GM12873 (cell line): ENCODE data around the gene ADRA2B.

Experiments used
- CTCF ChIP-seq: IDR thresholded peaks from 2 replicates; pipeline ENCODE4 v1.5.1; 2012; ENCODE audit warnings: low read depth, mild to moderate bottlenecking, moderate library complexity, low read length, control low read depth; ENCODE audit not compliant: insufficient read depth; ENCODE audit errors: missing control alignments

Gene ADRA2B

DNA sequence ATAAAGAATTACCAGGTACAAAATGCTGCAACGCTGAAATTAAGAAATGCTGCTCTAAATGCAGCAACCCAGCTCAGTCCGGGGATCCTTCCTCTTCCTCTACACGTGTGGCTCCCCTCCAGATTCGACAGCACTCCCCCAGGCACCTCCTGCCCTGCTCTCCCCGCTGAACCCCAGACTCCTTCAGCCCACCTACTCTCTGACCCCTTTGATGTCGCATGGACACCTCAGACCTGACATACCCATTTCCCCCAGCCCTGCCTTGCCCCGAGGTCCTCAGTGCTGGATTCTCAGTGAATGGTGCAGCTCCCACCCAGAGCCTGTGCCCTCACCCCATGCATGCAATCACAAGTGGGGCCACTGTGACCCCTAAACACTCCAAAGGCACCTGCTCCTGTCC, 4.6 kb upstream of the ADRA2B start:
- no peak for TF ChIP-seq CTCF

- no peak for TF ChIP-seq CTCF
Observed at GRCh38 chr2:96120091-96120720, 3.8 kb upstream of the ADRA2B start.

- no peak for TF ChIP-seq CTCF
Observed at GRCh38 chr2:96119389-96119751, 3.0 kb upstream of the ADRA2B start.

DNA sequence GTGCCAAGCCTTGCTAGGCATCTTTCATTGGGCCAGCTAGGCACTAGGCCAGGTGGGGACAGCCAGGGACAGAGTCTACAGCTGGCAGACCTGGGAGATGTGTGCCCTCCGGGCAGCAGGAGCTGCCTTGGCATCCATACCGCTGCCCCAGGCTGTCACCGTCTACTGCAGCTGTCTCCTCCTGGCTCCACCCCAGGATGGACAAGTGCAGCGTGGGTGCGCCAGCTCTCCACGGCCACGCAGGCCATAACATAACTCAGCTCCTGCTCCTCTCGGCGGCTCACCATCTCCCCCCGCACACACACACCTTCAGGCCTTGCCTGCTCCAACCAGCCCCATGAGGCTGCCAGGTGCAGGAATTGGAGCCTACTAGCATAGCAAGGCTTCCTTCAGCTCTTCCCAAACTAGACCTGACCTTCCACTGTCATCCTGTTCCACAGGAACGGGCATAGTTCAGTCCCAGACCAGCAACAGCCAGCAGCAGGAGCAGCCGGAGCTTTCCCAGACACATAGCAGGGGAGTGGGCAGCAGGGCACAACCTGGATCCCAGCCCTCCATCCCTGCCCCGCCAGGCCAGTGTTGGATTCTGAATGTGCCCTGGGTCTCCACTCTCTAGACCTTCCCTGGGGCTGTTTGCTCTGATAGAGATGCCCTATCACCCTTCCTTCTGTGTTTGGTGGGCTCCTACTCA, 2.5 kb upstream of the ADRA2B start:
- no peak for TF ChIP-seq CTCF

DNA sequence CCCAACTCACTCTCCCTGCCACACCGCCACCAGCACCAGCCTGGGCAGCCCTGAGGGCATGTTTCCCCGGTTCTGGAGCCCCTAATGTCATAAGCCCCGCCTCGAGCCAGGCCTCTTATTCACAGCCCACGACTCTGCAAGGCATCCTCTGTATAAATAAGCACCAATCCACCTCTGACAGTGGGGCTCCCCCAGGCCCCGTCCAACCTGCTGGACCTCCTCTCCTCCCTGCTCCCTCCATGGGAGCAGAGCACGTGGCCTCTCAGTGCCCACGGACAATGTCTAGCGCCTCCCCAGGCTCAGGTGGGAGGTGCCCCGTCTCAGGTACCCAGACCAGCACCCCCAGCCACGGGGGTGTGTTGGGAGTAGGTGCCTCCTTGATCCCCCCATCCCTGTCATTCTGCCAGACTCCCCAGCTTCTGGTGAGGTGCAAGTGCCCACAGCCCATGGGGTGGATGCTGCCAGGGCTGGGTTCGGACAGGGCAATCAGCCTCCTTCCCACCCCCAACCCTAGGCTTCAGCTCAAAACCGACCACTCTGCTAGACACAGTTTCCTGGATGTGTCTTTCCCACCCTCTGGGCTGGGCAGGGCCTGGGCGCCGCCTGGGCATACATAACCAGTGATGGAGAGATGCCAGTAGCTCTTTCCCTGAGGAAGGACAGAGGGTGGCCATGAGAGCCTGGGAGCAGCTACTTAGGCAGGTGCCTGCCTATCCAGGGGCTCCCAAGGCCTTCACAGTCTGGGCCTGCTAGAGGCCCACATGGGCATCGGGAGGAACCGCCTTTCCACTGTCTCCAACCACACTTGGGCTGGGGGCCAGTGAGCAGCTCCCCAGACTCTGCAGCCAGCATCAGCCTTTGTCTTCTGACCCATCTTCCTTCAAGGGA, 1.6 kb upstream of the ADRA2B start:
- TF ChIP-seq CTCF = peak; percentile 22

DNA sequence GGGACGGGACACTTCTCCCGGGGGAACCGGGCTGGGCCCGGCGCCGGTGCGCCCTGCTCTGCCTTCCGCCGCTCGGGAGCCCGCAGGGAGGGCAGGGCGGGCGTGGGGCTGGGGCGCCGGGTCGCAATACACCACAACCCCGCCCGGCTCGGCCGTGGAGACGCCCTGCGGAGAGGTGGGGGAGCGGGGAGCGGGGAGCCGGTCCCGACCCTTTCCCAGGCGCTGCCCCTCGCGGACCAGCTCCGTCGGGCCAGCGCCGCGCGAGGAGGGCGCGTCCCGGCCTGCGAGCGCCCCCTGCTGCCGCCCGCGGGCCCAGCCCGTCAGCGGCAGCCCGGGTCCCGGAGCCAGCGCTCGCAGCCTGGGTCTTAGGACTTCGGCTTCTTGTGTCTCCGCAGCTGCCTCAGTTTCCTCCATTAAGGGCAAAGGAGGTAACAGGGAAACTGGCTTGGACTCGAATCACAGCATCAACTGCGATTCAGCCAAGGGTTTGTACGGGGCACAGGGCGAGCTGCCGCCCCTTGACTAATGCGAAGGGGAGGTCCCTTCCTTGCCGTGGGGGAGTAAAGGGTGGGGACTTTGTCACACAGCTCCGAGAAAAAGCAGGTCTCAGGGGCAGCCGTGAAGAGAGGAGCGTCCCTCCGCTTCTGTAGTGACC, 635 bp upstream of the ADRA2B start:
- TF ChIP-seq CTCF = peak; percentile 78
